ENCODE measurements around the gene ZKSCAN4.

The ZKSCAN4 gene

DNA sequence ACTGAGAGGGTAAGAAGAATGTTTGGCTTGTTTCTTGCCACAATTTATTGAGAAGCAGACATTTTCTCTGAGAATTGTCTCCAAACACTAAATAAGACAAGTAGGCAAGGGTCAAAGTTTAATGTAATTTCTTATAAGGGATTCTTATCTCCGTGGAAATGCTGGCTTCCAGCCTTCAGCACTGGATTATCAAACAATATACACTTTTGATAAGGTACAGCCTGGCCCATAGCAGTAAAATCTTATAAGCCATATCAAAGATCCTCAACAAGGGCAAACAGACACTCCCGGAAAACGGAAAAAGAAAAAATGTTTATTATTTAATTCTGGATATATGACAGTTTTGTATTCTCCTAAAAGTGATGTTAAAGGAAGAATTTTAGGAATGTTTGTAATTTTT lies 45.5 kb downstream of the ZKSCAN4 start:
- DNase-seq (ENCODE audit: extremely low spot score) = no peak
- POLR2A ChIA-PET = interaction anchor here (1.6 to 2.2 kb wide), 3 partner anchors 45 to 65 kb away, joined by 5 to 8 read pairs (median 7); partner anchors contain the start of genes ZKSCAN8 and ZSCAN26
- TF ChIP-seq SUZ12 (IDR thresholded peaks at IDR 0.05) = no peak
- TF ChIP-seq FOXA1 (IDR thresholded peaks at IDR 0.05) = no peak
- no peak for TF ChIP-seq CTBP1 (IDR thresholded peaks at IDR 0.05; ENCODE audit: borderline replicate concordance)
- TF ChIP-seq, protein P1, sequence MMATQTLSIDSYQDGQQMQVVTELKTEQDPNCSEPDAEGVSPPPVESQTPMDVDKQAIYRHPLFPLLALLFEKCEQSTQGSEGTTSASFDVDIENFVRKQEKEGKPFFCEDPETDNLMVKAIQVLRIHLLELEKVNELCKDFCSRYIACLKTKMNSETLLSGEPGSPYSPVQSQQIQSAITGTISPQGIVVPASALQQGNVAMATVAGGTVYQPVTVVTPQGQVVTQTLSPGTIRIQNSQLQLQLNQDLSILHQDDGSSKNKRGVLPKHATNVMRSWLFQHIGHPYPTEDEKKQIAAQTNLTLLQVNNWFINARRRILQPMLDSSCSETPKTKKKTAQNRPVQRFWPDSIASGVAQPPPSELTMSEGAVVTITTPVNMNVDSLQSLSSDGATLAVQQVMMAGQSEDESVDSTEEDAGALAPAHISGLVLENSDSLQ (IDR thresholded peaks at IDR 0.05) = no peak
- TF ChIP-seq SP1 (IDR thresholded peaks at IDR 0.05) = no peak
- no peak for TF ChIP-seq FOXK2 (IDR thresholded peaks at IDR 0.05)
- TF ChIP-seq LEF1 (IDR thresholded peaks at IDR 0.05; ENCODE audit: borderline replicate concordance) = no peak
- TF ChIP-seq NFRKB (IDR thresholded peaks at IDR 0.05) = no peak
- TF ChIP-seq BHLHE40 (IDR thresholded peaks at IDR 0.05; ENCODE audit: borderline replicate concordance) = no peak
- CTCF ChIA-PET = no interaction called here

DNA sequence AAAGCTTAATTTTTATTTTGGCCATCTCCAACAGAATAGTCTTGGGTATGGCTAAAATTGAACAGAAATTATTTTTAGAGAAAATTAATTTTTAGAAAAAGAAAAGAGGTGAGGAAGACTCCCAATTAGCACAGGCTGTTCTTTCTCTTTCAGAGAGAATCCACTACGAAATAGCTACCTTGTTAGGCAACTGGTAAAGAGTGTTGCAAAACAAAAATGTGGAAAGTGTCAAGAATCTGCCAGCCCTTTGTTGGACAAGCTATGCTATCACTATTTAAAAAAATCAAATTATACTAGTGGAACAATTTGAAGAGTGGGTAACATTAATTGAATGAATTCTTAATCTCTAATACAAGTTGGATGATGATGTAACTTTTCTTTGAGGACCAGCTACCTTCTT lies 46.2 kb downstream of the ZKSCAN4 start:
- POLR2A ChIA-PET = interaction anchor here (1.6 to 1.8 kb wide), 2 partner anchors 44 to 64 kb away, joined by 5 to 7 read pairs; partner anchors contain the start of gene ZKSCAN8
- CTCF ChIA-PET = no interaction called here
- no peak for DNase-seq (ENCODE audit: extremely low spot score)

DNA sequence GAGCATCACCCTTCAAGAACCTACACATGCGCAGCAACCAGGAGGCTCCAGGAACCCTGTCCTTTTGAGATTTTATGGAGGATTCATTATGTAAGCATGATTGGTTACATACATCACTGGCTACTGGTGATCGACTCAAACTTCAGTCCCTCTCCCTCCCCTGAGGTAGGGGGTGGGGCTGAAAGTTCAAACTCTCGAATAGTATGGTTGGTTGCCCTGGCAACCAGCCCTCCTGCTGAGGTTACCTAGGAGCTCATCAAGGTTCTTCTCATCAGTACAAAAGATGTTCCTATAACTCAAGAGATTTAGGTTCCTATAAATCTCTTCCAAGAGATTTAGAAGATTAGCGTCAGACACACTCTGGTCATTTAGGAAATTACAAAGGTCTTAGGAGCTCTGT lies 48.9 kb downstream of the ZKSCAN4 start:
- DNase-seq (ENCODE audit: extremely low spot score) = no peak
- TF ChIP-seq LEF1 (IDR thresholded peaks at IDR 0.05; ENCODE audit: borderline replicate concordance) (no peak), FOXA1 (IDR thresholded peaks at IDR 0.05) (no peak), HDGF (IDR thresholded peaks at IDR 0.05; ENCODE audit: borderline replicate concordance) (no peak), BHLHE40 (IDR thresholded peaks at IDR 0.05; ENCODE audit: borderline replicate concordance) (no peak), ZNF384 (IDR thresholded peaks at IDR 0.05) (no peak), TARDBP (IDR thresholded peaks at IDR 0.05) (no peak)
- POLR2A ChIA-PET = no interaction called here
- CTCF ChIA-PET = no interaction called here

More for the DNA sequence above, 46.2 kb downstream of the ZKSCAN4 start:
- TF ChIP-seq SUZ12 (IDR thresholded peaks at IDR 0.05) = no peak
- no peak for TF ChIP-seq NFRKB (IDR thresholded peaks at IDR 0.05)
- no peak for TF ChIP-seq ZNF384 (IDR thresholded peaks at IDR 0.05)
- TF ChIP-seq BHLHE40 (IDR thresholded peaks at IDR 0.05; ENCODE audit: borderline replicate concordance) = no peak
- TF ChIP-seq ARNT (IDR thresholded peaks at IDR 0.05) = no peak

DNA sequence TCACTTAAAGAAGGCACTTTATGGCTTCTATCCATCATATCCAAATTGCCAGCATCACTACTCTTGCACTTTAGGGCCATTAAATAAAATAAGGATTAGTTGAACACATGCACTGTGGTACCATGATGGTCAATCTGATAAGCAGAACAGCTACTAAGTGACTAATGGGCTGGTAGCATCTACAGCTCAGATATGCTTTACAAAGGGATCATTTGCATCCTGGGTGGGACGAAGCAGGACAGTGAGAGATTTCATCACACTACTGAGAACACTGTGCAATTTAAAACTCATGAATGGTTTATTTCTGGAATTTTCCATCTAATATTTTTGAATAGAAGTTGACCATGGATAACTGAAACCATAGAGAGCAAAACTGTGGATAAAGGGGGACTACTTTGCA lies 52.0 kb downstream of the ZKSCAN4 start:
- ChIA-PET CTCF (no interaction called here), POLR2A (no interaction called here)
- TF ChIP-seq ARNT (IDR thresholded peaks at IDR 0.05) (no peak), BHLHE40 (IDR thresholded peaks at IDR 0.05; ENCODE audit: borderline replicate concordance) (no peak), NFRKB (IDR thresholded peaks at IDR 0.05) (no peak), ZNF384 (IDR thresholded peaks at IDR 0.05) (no peak), ELF4 (IDR thresholded peaks at IDR 0.05) (no peak), CTBP1 (IDR thresholded peaks at IDR 0.05; ENCODE audit: borderline replicate concordance) (no peak), FOXK2 (IDR thresholded peaks at IDR 0.05) (no peak), TARDBP (IDR thresholded peaks at IDR 0.05) (no peak), SP1 (IDR thresholded peaks at IDR 0.05) (no peak), SUZ12 (IDR thresholded peaks at IDR 0.05) (no peak), HDGF (IDR thresholded peaks at IDR 0.05; ENCODE audit: borderline replicate concordance) (no peak), FOXM1 (IDR thresholded peaks at IDR 0.05; ENCODE audit: borderline replicate concordance) (no peak), L3MBTL2 (conservative IDR thresholded peaks at IDR 0.05) (no peak)
- TF ChIP-seq, protein P1 (IDR thresholded peaks at IDR 0.05) = no peak
- no peak for DNase-seq (ENCODE audit: extremely low spot score)

Measured in HEK293T (cell line).